AG20443 (cell line): ENCODE data around the gene NAB1.
A peak's percentile ranks its signal among the peaks of the same experiment; 100 is the strongest.

Source experiments
- DNase-seq: peaks from one replicate; pipeline ENCODE4 v3.0.0; 2012; ENCODE audit warnings: low spot score, mixed read lengths

Gene NAB1

DNA sequence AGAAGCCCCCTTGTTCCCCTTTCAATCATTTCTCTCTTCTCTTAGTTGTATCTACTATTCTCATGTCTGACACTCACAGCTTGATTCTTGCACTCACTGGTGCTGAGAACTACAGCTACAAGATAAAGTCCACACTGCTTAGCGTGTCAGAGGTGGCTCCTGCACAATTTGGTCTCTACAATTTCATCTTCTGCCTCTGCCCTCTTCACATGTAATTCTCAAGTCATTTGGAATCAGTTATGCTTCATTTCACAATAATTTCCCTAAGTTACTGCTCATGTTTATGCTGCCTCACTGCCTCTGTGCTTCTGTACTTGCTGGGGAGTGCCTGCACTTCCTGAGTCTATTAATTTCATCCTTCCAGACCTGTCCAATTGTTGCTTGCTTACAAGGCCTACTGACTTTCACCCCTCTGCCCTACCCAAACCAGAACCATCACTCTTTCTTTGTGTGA is 11.6 kb upstream of the NAB1 start:
- peak; percentile 52 for DNase-seq

DNA sequence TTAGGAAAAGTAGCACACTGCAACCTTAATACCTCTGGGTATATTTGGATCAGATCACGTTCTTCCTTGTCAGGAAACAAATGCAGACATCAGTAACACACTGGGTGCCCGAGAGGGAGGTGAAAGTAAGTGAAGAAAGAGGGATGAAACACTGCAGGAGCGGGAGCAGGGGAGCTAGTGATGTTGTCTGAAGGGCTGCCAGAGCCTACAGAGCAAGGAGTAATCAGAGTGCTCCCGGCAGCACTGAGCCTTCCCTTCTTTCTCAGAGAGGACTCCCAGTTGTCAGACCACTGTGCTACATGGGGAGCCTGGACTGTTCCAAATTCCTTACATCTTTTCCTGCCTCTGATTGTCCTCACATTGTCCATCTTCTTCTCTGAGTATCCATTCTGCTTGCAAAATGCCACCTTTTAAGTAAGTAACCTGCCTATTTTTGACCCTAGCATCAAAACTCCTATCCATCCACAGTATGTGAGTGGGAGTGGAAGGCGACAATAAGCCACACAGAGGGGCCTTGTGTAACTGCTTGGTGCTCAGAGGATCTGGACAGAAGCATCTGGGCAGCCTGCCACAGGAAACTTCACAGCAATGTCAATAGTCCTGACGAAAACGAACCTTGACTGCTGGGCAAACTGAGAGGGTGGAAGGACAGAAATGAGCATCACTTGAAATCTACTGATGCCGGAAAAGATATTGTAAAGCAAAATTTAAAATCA is 10.8 kb upstream of the NAB1 start:
- DNase-seq: no peak

DNA sequence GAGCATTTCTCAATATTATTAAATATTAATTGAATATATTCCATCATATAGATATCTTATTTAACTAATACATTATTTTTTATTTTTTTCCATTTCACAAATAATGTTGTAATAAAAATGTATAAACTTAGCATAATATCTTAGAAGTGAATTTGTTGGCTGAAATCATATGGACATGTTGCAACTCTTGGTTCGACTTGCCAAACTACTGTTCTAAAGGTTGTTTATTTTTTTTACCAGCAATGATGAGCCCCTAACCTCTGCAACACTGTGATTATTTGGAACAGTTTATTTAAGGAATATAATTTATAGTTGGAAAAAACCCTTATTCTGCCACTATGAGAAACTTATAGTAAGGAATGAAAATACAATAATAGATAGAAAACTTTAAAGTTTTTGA is 8.8 kb upstream of the NAB1 start:
- no peak for DNase-seq

DNA sequence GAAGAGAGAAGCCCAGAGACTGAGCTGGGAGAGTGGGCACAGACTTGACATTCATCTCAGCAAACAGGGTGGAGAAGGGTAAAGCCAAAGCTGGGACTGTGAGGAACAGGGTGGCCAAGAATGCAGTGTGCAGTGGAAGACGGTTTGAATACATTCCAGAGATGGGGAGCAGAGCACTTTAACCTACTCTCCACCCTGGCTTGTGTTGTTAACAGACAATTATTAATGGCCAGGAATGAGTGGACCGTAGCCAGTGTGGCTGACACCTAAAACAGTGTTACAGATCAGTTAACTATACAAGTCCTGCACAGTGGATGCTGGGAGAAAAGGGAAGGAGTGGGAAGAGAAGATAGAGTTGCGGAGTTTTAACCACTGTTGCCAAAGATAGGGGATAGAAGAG is 7.4 kb upstream of the NAB1 start:
- DNase-seq: no peak

DNA sequence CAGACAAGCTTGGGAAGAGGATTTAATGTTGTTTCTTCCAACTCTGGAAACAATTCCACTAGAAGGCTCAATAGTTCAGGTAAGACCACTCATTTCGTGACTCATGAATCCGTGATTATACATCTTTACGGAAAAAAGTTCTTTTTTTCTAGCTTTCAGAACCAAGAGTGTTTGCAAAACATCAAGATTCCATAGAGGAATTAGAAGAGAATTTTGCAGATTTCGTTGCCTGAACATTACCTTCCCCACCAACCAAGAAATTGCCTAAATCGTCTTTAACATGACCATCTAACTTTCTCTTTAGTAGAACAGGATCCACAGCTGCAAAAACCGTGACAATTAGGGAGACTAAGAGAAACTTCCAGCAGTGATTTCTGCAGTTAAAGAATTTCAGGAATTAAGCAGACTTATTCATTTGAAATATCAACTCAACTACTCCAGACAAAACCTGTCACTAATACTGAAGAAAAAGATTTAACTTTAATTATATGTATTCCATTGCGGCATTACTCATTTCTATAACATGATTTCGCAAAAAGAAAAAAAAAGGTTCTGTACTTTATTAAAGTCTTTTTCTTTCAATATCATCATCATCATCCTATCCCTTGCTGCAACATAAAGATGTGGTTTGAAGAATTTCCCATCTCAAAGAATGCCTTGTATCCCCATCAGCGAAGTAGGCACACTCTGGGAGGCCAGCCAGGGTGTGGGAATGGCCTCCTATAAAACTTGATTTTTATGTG is 1.9 kb upstream of the NAB1 start:
- DNase-seq: no peak

DNA sequence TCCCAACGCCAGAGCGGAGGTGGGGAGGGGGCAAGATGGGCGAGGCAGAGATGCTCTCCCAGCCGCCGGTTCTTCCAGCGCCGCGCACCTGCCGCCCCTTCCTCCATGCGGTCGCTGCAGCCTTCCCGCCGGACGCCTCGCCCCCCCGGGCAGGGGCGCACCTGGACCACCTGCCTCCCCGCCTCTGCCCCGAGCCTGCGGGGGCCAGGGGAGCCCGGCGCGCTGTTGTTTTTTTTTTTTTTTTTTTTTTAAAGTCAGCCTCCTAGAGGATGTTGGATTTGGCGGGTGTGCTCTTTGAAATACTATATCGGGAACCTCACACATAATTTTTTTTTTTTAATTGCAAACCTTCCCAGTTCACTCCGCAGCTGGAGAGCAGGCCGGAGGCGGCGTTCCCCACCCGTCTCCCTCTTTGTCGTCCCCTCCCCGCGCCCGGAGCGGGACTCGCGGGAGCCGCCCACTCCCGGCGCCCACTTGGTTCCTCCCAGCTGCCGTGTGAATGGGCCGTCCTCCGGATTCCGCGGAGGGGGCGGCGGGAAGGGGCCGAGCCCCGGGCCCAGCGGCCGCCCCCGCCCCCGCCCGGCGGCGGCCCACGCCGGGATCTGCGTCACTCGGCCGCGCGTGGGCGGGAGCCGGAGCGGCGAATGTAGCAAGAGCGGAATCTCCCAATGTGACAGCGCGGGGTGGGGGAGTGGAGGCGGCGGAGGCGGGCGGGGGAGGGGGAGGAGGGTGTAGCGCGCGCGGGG is 421 bp upstream of the NAB1 start:
- DNase-seq: peak; percentile 95

DNA sequence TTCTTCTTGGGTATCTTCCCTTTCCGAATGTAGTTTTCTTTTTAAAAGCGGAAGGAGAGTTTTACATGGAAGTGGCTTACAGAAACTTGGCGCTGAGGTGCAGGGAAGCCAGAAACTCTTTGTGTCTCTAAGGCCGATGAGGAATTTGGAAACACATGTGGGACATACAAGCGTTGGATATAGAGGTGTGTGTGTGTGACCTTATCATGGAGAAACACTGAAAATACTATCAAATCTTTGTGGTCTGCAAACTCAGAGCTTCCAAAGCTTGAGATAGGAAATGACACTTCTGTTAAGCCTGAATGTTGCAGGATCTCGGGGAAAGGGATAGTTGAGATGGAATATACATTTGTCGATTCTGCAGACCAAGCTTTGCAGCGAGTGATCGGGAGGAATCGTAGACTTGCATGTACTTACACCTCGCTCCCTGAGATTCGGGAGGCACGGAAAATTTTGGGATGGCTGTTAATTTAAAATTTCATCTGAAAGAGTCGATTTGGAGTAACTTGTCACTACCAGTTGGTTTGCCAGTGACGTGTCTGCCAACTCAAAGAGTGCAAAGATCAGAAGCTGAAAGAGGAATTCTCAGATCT is 1.0 kb downstream of the NAB1 start:
- DNase-seq: no peak

DNA sequence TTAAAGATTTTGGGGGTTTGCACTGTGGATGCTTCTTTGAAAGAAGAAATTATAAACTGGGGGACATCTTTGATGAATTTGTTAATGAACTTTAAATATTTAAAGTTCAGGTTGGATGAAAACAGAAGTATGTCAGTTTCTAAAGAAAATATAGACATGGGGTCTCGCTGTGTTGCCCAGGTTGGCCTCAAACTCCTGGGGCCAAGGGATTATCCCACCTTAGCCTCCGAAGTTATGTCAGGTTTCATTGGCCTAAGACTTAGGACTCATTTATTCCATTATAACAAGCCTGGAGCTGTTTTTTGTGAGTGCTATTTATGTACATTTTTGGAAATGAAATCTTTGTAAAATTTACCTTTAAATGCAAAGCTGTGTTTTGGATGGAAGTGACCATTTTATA is 2.5 kb downstream of the NAB1 start:
- DNase-seq: no peak

DNA sequence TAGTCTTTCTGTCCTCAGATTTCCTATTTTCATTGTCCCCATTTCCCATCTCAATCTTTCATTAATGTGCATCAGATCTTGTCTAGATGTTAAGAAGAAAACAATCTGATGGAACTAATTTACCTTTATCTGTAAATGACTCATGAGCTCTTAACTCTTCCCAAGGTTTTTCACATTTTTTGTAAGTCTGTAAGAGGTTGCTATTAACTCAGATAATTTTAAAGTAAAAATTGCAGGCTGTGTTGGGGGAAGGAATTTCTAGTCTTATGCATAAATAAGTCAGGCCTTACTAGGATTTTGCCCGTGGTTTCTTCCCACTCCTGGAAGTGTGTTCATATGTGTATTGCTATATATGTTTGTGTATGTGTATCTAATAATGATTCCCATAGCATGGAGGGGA is 4.3 kb downstream of the NAB1 start:
- no peak for DNase-seq

DNA sequence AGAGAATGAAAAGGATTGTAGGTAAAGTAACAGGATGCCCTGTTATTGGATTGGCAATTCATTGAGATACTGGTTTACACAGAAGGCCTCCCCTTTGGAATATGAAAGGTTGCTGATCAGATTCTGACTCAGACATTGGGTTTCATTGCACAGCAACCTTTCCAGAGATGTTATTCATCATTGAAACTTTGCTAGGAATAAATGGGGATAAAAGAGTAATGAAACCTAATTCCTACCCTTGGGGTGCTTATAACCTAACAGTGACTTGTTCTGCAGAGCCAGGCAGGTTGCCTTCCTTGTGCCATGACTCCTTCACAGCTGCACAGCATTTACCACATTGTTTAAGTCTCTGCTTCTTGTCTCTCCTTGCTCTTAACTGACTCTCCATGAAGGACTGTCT is 5.0 kb downstream of the NAB1 start:
- no peak for DNase-seq

DNA sequence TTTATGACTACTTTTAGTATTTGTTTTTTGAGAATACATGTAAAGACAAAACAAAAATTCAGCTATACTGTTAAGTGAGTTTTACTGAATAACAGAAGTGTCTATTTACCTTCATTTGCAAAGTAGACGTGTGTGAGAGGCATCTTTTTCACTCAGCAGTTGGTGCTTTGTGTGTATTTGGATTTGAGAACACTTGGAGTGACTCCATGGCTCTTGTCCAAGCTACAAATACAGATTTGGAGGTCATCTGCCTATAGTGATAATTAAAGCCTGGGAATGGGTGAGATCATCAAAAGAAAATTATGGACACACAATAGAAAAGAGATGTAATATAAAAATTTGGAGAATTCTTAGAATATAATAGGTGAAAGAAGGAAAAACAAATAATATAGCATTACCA is 6.2 kb downstream of the NAB1 start:
- no peak for DNase-seq

DNA sequence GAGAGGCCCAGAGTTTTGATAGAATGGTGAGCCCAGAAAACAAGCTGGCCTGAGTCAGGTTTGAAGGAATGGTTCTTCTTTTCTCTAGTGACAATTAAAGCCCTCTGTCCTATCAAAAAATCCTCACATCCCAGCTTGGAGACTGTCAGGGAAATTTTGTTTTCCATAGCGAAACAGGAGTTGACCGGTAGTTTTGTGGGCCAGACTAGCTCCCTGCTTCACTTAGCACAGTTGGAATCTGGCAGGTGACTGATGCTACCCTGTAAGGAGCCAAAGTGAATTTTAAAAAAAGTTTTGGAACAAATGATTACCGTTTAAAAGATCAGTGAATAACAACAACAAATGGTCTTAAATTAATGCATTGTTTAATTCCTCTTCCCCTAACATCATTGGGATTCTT is 6.7 kb downstream of the NAB1 start:
- no peak for DNase-seq

DNA sequence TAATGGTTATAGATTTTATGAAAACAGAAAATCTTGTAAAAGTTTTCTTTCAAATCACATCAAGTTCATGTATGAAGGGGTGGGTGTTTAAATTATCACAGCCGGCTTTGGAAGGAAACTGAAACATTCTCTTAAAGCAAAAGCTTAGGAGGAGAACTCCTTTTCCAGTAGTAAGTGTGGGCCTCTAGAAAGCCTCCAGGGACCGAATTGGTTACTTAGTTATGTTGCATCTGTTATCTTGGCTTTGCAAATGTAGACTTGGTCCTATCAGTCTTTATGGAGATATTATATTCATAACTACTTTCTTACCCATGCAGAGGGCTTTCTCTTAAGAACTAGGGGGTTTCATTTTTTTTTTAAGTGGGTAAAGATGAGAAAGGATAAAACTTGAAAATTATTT is 7.4 kb downstream of the NAB1 start:
- no peak for DNase-seq

DNA sequence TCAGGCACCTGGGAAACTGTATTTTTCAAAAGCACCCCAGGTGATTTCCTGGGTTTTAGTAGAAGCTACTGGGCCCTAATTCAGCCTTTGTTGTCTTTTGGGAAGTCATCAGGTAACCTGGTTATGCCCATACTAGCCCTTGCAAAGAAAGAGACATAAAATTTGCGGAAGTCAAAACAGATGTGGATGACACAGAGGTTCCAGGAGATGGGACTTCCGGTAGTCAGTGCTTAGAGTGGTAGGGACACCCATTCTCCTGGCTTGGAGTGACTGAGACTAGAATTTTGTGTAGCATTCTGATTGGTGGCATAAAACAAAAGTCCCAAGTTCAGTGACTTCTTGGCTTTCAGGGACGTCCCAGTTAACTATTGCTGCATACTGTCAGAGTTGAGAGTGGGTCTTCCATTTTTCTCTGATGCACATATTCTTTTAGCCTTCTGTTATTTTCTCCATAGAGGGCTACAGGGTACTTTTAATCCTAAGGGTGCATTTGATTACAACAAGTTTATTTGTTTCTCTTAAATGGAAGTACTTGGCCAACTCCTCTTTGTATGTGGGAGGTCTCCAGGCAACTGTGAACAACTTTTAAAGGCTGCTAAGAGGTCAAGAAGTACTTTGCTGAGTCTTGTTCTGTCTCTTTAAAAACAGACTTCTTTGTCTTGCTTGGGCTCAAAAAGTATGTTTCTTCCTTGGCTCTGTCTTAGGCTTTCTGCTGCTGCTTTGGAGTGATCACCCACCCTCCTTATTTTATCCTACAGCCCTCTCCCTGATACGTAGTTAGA is 8.8 kb downstream of the NAB1 start:
- DNase-seq: no peak

DNA sequence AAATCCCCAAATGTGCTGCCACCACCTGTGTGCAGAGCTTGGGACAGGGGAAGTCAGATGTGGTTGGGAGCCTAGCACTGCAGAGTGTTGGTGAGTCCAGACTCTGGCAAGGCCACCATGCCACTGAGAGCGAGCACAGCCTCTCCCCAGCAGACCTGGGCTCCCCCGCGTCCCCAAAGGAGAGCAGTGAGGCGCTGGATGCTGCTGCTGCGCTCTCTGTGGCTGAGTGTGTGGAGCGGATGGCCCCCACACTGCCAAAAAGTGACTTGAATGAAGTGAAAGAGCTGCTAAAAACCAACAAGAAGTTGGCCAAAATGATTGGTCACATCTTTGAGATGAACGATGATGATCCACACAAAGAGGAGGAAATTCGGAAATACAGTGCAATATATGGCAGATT is 10.7 kb downstream of the NAB1 start:
- DNase-seq: no peak

DNA sequence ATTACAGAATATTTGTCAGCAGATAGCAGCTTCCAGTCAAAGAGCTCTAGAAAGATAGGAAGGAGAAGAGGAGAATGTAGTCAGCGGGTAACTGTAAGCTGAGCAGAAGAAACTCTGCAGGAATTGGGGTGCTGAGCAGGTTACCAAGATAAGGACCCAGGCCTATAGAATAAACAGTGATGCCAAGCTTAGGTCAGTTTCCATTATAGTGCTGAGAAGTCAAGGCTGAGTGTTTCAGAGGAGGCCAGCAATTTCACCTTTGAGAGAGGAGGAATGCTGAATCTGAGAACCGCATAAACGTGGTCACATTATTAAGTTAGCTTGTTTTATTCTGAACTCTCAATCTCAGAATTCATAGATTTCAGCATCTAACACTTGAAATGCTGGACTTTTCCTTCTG is 13.9 kb downstream of the NAB1 start:
- DNase-seq: no peak

DNA sequence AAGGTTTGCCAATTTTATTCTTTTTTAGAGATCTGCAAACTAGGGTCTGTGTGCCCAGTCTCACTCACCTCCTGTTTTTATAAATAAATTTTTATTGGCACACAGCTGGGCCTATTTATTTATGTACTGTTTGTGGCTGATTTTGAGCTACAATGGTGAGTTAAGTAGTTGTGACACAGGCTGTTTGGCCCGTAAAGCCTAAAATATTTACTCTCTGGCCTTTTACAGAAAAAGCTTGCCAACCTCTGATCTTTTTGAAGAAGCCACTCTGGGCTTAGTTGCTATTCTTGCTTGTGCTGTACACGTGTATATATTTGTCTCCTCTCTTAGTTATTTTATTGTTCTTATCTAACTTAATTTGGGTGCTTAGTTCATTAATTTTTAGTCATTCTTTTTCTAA is 14.5 kb downstream of the NAB1 start:
- DNase-seq: no peak

DNA sequence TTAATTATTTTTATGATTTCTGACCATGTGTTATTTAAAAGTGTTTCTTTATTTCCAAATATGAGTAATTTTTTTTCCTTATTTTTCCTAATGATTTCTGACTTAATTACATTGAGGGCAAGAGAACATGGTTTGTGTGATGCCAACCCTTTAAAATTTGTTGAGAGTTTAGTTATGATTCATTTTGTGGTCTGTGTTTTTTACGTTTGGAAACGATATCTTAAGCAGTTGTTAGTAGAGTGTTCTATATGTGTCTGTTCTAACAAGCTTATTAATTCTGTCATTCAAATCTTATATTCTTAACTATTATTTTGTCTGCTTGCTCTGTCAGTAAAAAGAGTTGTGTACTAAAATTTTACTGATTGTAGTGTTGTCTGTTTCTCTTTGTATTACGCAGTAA is 15.0 kb downstream of the NAB1 start:
- DNase-seq: no peak

DNA sequence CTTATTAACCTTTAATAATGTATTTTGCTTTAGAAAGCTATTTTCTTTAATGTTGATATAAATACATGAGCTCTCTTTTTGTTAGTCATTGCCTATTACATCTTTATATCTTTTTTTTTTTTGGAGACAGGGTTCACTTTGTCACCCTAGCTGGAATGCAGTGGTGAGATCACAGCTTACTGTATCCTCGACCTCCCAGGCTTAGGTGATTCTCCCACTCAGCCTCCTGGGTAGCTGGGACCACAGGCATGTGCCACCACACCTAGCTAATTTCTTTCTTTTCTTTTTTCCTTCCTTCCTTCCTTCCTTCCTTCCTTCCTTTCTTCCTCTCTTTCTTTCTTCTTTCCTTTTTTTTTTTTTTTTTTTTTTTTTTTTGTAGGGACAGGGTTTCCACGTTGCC is 15.4 kb downstream of the NAB1 start:
- DNase-seq: no peak

DNA sequence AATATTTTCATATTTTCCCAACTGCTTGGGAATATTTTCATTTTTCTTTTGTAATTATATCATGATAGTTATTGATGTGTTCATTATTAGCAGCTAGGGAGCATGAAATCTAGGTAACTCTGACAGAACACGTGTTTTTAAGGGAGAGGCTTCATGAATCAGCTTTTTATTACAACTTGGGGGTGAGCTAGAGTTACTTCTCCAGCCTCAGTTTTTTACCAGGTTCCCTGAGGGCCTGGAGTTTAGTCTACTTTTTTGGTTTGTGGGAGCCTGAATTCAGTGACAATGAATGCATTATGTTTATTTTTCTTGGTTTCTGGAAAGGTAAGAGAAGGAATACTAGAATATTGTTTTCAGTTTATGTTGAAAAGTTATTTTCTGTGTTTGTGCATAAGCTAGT is 18.0 kb downstream of the NAB1 start:
- DNase-seq: no peak

DNA sequence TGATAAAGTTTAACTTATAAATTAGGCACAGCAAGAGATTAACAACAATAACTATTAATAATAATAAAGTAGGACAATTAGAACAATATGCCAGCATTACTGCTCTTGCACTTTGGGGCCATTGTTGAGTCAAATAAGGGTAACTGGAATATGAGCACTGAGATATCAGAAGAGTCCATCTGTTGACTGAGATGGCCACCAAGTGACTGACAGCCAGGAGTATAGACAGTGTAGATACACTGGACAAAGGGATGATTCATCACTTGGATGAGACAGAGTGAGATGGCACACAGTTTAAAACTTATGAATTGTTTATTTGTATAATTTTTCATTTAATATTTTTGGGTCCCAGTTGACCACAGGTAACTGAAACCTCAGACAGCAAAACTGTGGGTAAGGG is 20.0 kb downstream of the NAB1 start:
- DNase-seq: no peak
